ENCODE results near the gene DKK3. TPM values are rescaled to one million over a fixed set of nuclear protein-coding genes. Genes with fewer than 3 reads are reported as not detected.

Gene DKK3
- polyA plus RNA-seq, 2 of the 4 experiments (the other 2 are of a cell fraction), result 18.4 to 20.8 TPM

- H3K27ac ChIP-seq, result no peak overlapping the region
- ATAC-seq, result no peak; a peak in 1 of 6 replicates
- CTCF ChIA-PET, result interaction anchor here (0.9 to 5.5 kb wide), 7 partner anchors 10 to 102 kb away, joined by 3 to 22 read pairs (median 3); no protein-coding TSS in a partner anchor
These were observed 62.2 kb downstream of the DKK3 start for GRCh38 chr11:11946180-11946579.

GRCh38 chr11:11944444-11944843, 64.0 kb downstream of the DKK3 start:
- ChIA-PET CTCF (interaction anchor here (0.5 to 5.5 kb wide), 5 partner anchors 9 to 103 kb away, joined by 3 to 22 read pairs (median 6); no protein-coding TSS in a partner anchor), POLR2A (no interaction called here)
- FAIRE-seq, result peak; percentile 68
- WGBS (ENCODE audit: missing lambda C conversion rate), result 78% methylated on average over 5 of the region's 5 CpGs
- DNase-seq (ENCODE audit: low read depth in 1 of 2, low spot score in 1 of 2), result no peak
- Histone ChIP-seq H3K4me1 (peaks cover 35% of the 10 kb centered on the region), H3K27ac (no peak overlapping the region), H3K9me3 (no peaks in the 10 kb centered on the region), H3K4me3 (no peak overlapping the region), H3K4me2 (no peak overlapping the region)
- TF ChIP-seq HEYL (CRISPR knock-in tag; IDR thresholded peaks at IDR 0.05), result no peak
- no peak for TF ChIP-seq RFX5 (IDR thresholded peaks at IDR 0.05)
- no peak for TF ChIP-seq MAFK (IDR thresholded peaks at IDR 0.05; ENCODE audit: partially characterized antibody)
- no peak for TF ChIP-seq EHMT2 (IDR thresholded peaks at IDR 0.05; ENCODE audit: low read depth)
- TF ChIP-seq SMC3 (IDR thresholded peaks at IDR 0.05), result no peak
- TF ChIP-seq BCL3 (IDR thresholded peaks at IDR 0.05), result no peak
- TF ChIP-seq HOXB13 (CRISPR knock-in tag; IDR thresholded peaks at IDR 0.05; ENCODE audit: low read depth), result no peak
- ATAC-seq, result no peak

More at GRCh38 chr11:11946180-11946579, 62.2 kb downstream of the DKK3 start:
- 68% methylated on average over 2 of the region's 2 CpGs for WGBS (ENCODE audit: missing lambda C conversion rate)
- DNase-seq (ENCODE audit: low read depth in 1 of 2, low spot score in 1 of 2), result no peak
- Histone ChIP-seq H3K4me1 (peaks cover 40% of the 10 kb centered on the region), H3K4me3 (no peak overlapping the region), H3K9me3 (no peaks in the 10 kb centered on the region), H3K4me2 (no peak overlapping the region)
- FAIRE-seq, result peak; percentile 77
- TF ChIP-seq USF2 (IDR thresholded peaks at IDR 0.05) (no peak), RARB (CRISPR knock-in tag; IDR thresholded peaks at IDR 0.05) (no peak), HDAC2 (IDR thresholded peaks at IDR 0.05) (no peak), RCOR1 (IDR thresholded peaks at IDR 0.05; ENCODE audit: low read depth, low read length) (no peak), SMC3 (IDR thresholded peaks at IDR 0.05) (no peak), FOSB (CRISPR knock-in tag; IDR thresholded peaks at IDR 0.05) (no peak), NPAS2 (CRISPR knock-in tag; IDR thresholded peaks at IDR 0.05; ENCODE audit: borderline replicate concordance) (no peak), RNF2 (IDR thresholded peaks at IDR 0.05; ENCODE audit: borderline replicate concordance, low read depth) (no peak), KDM1A (IDR thresholded peaks at IDR 0.05; ENCODE audit: low read depth) (no peak), MAZ (IDR thresholded peaks at IDR 0.05; ENCODE audit: borderline replicate concordance, low read depth, low read length) (no peak), POLR2AphosphoS2 (conservative IDR thresholded peaks at IDR 0.05; ENCODE audit: low read length) (no peak), HEYL (CRISPR knock-in tag; IDR thresholded peaks at IDR 0.05) (no peak), RFX5 (IDR thresholded peaks at IDR 0.05) (no peak), CTCF (IDR thresholded peaks at IDR 0.05) (no peak), FOXS1 (CRISPR knock-in tag; IDR thresholded peaks at IDR 0.05) (no peak), ATOH8 (CRISPR knock-in tag; IDR thresholded peaks at IDR 0.05; ENCODE audit: low read depth) (no peak), BCL3 (IDR thresholded peaks at IDR 0.05) (no peak), PHF8 (IDR thresholded peaks at IDR 0.05; ENCODE audit: borderline replicate concordance, low read depth) (no peak)
- POLR2A ChIA-PET, result no interaction called here

Measured in A549 (cell line).